ENCODE results near the gene BRAT1. TPM values are rescaled to one million over a fixed set of nuclear protein-coding genes. Genes with fewer than 3 reads are reported as not detected.

The BRAT1 gene
- polyA plus RNA-seq (2013, experiment 1 of 2) = 18.2 TPM
- 18.3 TPM for polyA plus RNA-seq (2013, experiment 2 of 2)

GRCh38 chr7:2555121-2556052, at the start of gene BRAT1:
Gene BRAT1 (minus strand): TSS chr7:2555524. CDS start chr7:2554431, 1,093 bp downstream.
- H2AK5ac ChIP-seq (ENCODE audit: low read length) = no peak within 1 kb of the TSS
- DNase-seq = peak; percentile 99
- H3K4me2 ChIP-seq (ENCODE audit: low read length) = peak within 1 kb of the TSS; percentile 97
- H4K5ac ChIP-seq (ENCODE audit: low read length) = no peak within 1 kb of the TSS
- peak within 1 kb of the TSS; percentile 9 for H2BK120ac ChIP-seq (ENCODE audit: low read depth, low read length)
- H3K4ac ChIP-seq (ENCODE audit: low read depth, low read length) = no peak within 1 kb of the TSS
- H3K79me2 ChIP-seq (ENCODE audit: control insufficient read depth, insufficient read depth, low read length) = peaks cover 11% of the 10 kb centered on the region
- no peaks in the 10 kb centered on the region for H3K27me3 ChIP-seq (ENCODE audit: insufficient read depth, low read length, poor library complexity)
- no CpG with 5 or more reads among the region's 79 CpGs for WGBS (ENCODE audit: extremely low coverage, insufficient coverage, low lambda C conversion rate)
- peak within 1 kb of the TSS; percentile 93 for H2BK5ac ChIP-seq (ENCODE audit: low read length)
- peaks cover 11% of the 10 kb centered on the region for H3K79me1 ChIP-seq (ENCODE audit: low read length)
- peak within 1 kb of the TSS; percentile 41 for H3K18ac ChIP-seq (ENCODE audit: low read length)
- H3K27ac ChIP-seq (ENCODE audit: low read depth, low read length) = peak within 1 kb of the TSS; percentile 95
- H3K36me3 ChIP-seq (ENCODE audit: control insufficient read depth, insufficient read depth, low read length) = no peaks in the 10 kb centered on the region
- no peaks in the 10 kb centered on the region for H3K4me1 ChIP-seq (ENCODE audit: control insufficient read depth, low read depth, low read length)
- H3K9ac ChIP-seq (ENCODE audit: low read length) = peak within 1 kb of the TSS; percentile 71
- no peak within 1 kb of the TSS for H3K23ac ChIP-seq (ENCODE audit: low read length)
- peak within 1 kb of the TSS; percentile 93 for H3K56ac ChIP-seq (ENCODE audit: low read length)
- H4K8ac ChIP-seq (ENCODE audit: low read depth, low read length) = no peak within 1 kb of the TSS
- no peak within 1 kb of the TSS for H2BK15ac ChIP-seq (replicated peaks; ENCODE audit: low read depth)
- H3K4me3 ChIP-seq (ENCODE audit: low read length) = peak within 1 kb of the TSS; percentile 64

- no peak overlapping the region for H3K4me3 ChIP-seq (ENCODE audit: low read length)
- no peaks in the 10 kb centered on the region for H3K27me3 ChIP-seq (ENCODE audit: insufficient read depth, low read length, poor library complexity)
- H3K4me2 ChIP-seq (ENCODE audit: low read length) = no peak overlapping the region
- H3K36me3 ChIP-seq (ENCODE audit: control insufficient read depth, insufficient read depth, low read length) = no peaks in the 10 kb centered on the region
- H3K56ac ChIP-seq (ENCODE audit: low read length) = no peak overlapping the region
- DNase-seq = no peak
- H4K5ac ChIP-seq (ENCODE audit: low read length) = no peak overlapping the region
- H3K79me2 ChIP-seq (ENCODE audit: control insufficient read depth, insufficient read depth, low read length) = no peaks in the 10 kb centered on the region
- H2BK5ac ChIP-seq (ENCODE audit: low read length) = no peak overlapping the region
- no CpG with 5 or more reads among the region's 29 CpGs for WGBS (ENCODE audit: extremely low coverage, insufficient coverage, low lambda C conversion rate)
- H3K4ac ChIP-seq (ENCODE audit: low read depth, low read length) = no peak overlapping the region
- H3K79me1 ChIP-seq (ENCODE audit: low read length) = no peaks in the 10 kb centered on the region
- H4K8ac ChIP-seq (ENCODE audit: low read depth, low read length) = no peak overlapping the region
- no peaks in the 10 kb centered on the region for H3K4me1 ChIP-seq (ENCODE audit: control insufficient read depth, low read depth, low read length)
- H3K9ac ChIP-seq (ENCODE audit: low read length) = no peak overlapping the region
- H2BK120ac ChIP-seq (ENCODE audit: low read depth, low read length) = no peak overlapping the region
- no peak overlapping the region for H3K27ac ChIP-seq (ENCODE audit: low read depth, low read length)
- H3K18ac ChIP-seq (ENCODE audit: low read length) = no peak overlapping the region
- H2AK5ac ChIP-seq (ENCODE audit: low read length) = no peak overlapping the region
- no peak overlapping the region for H2BK15ac ChIP-seq (replicated peaks; ENCODE audit: low read depth)
- no peak overlapping the region for H3K23ac ChIP-seq (ENCODE audit: low read length)
These were observed 49.4 kb upstream of the BRAT1 start for GRCh38 chr7:2604608-2605174.

GRCh38 chr7:2603044-2603965, 48.0 kb upstream of the BRAT1 start:
- no peaks in the 10 kb centered on the region for H3K36me3 ChIP-seq (ENCODE audit: control insufficient read depth, insufficient read depth, low read length)
- H3K27me3 ChIP-seq (ENCODE audit: insufficient read depth, low read length, poor library complexity) = no peaks in the 10 kb centered on the region
- WGBS (ENCODE audit: extremely low coverage, insufficient coverage, low lambda C conversion rate) = no CpG with 5 or more reads among the region's 35 CpGs
- H3K9ac ChIP-seq (ENCODE audit: low read length) = no peak overlapping the region
- H3K27ac ChIP-seq (ENCODE audit: low read depth, low read length) = no peak overlapping the region
- H3K79me1 ChIP-seq (ENCODE audit: low read length) = no peaks in the 10 kb centered on the region
- no peaks in the 10 kb centered on the region for H3K4me1 ChIP-seq (ENCODE audit: control insufficient read depth, low read depth, low read length)
- no peak overlapping the region for H4K8ac ChIP-seq (ENCODE audit: low read depth, low read length)
- H4K5ac ChIP-seq (ENCODE audit: low read length) = no peak overlapping the region
- H3K56ac ChIP-seq (ENCODE audit: low read length) = no peak overlapping the region
- no peak overlapping the region for H2AK5ac ChIP-seq (ENCODE audit: low read length)
- no peaks in the 10 kb centered on the region for H3K79me2 ChIP-seq (ENCODE audit: control insufficient read depth, insufficient read depth, low read length)
- H3K23ac ChIP-seq (ENCODE audit: low read length) = no peak overlapping the region
- no peak overlapping the region for H2BK5ac ChIP-seq (ENCODE audit: low read length)
- no peak overlapping the region for H3K4ac ChIP-seq (ENCODE audit: low read depth, low read length)
- no peak overlapping the region for H3K18ac ChIP-seq (ENCODE audit: low read length)
- no peak overlapping the region for H3K4me3 ChIP-seq (ENCODE audit: low read length)
- H2BK15ac ChIP-seq (replicated peaks; ENCODE audit: low read depth) = no peak overlapping the region
- H2BK120ac ChIP-seq (ENCODE audit: low read depth, low read length) = no peak overlapping the region
- DNase-seq = no peak
- H3K4me2 ChIP-seq (ENCODE audit: low read length) = no peak overlapping the region

DNA sequence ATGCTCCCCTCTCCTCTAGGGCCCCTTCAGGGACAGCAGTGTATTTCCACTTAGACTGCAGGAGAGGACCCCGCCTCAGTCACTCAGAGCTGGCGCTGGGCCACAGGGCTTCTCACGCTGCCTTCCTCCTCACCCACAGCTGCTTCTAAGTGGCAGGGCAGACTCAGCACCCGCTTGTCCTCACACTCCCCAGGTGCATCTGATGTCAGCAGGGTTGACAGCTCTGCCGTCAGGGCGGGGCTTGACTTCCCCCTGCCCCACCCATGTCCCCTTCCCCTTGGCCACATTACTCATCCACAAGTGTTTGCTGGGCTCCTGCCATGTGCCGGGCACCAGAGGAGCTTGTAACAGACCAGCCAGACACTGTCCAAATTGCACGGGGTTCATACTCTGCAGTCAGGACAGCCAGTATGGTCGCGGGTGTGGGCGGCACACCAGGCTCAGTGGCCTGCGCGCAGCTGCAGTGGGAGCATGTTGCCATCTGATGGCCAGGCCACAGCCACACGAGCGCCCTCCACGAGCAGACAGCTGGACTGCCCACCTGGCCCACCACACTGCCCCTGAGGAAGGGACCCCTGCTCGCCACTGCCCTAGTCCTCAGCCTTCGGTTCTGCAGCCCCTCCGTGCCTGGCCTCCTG, 47.2 kb upstream of the BRAT1 start:
- no peak for DNase-seq
- H3K79me2 ChIP-seq (ENCODE audit: control insufficient read depth, insufficient read depth, low read length) = no peaks in the 10 kb centered on the region
- no peak overlapping the region for H3K4me2 ChIP-seq (ENCODE audit: low read length)
- H2BK120ac ChIP-seq (ENCODE audit: low read depth, low read length) = no peak overlapping the region
- no peak overlapping the region for H4K8ac ChIP-seq (ENCODE audit: low read depth, low read length)
- no peak overlapping the region for H3K18ac ChIP-seq (ENCODE audit: low read length)
- H3K79me1 ChIP-seq (ENCODE audit: low read length) = no peaks in the 10 kb centered on the region
- no peak overlapping the region for H3K56ac ChIP-seq (ENCODE audit: low read length)
- no peak overlapping the region for H4K5ac ChIP-seq (ENCODE audit: low read length)
- H3K4me1 ChIP-seq (ENCODE audit: control insufficient read depth, low read depth, low read length) = no peaks in the 10 kb centered on the region
- WGBS (ENCODE audit: extremely low coverage, insufficient coverage, low lambda C conversion rate) = no CpG with 5 or more reads among the region's 19 CpGs
- H3K9ac ChIP-seq (ENCODE audit: low read length) = no peak overlapping the region
- no peak overlapping the region for H3K4me3 ChIP-seq (ENCODE audit: low read length)
- H2BK5ac ChIP-seq (ENCODE audit: low read length) = no peak overlapping the region
- H3K23ac ChIP-seq (ENCODE audit: low read length) = no peak overlapping the region
- no peak overlapping the region for H2AK5ac ChIP-seq (ENCODE audit: low read length)
- H3K4ac ChIP-seq (ENCODE audit: low read depth, low read length) = no peak overlapping the region
- no peaks in the 10 kb centered on the region for H3K36me3 ChIP-seq (ENCODE audit: control insufficient read depth, insufficient read depth, low read length)
- H2BK15ac ChIP-seq (replicated peaks; ENCODE audit: low read depth) = no peak overlapping the region
- H3K27me3 ChIP-seq (ENCODE audit: insufficient read depth, low read length, poor library complexity) = no peaks in the 10 kb centered on the region
- no peak overlapping the region for H3K27ac ChIP-seq (ENCODE audit: low read depth, low read length)

DNA sequence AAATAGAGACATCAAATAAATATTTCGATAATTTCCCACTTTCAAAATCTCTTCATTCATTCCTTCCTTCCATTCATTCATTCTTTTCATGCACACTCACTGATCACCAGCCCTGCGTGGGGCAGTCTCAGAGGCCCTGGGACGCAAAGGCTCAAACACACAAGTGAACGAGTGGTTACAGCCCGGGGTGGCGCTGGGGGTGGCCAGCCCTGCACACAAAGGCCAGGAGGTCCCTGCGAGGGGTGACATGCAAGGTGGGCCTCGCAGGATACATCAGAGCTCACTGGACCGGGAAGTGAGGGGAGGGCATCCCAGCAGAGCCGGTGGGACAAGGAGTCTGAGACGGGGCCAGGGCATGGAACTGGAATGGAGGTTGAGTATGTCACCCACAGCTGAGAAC, 46.6 kb upstream of the BRAT1 start:
- Histone ChIP-seq H2AK5ac (ENCODE audit: low read length) (no peak overlapping the region), H2BK5ac (ENCODE audit: low read length) (no peak overlapping the region), H3K27me3 (ENCODE audit: insufficient read depth, low read length, poor library complexity) (no peaks in the 10 kb centered on the region), H3K4me1 (ENCODE audit: control insufficient read depth, low read depth, low read length) (no peaks in the 10 kb centered on the region), H3K79me2 (ENCODE audit: control insufficient read depth, insufficient read depth, low read length) (no peaks in the 10 kb centered on the region), H3K4me2 (ENCODE audit: low read length) (no peak overlapping the region), H3K4ac (ENCODE audit: low read depth, low read length) (no peak overlapping the region), H3K18ac (ENCODE audit: low read length) (no peak overlapping the region), H3K23ac (ENCODE audit: low read length) (no peak overlapping the region), H3K9ac (ENCODE audit: low read length) (no peak overlapping the region), H4K5ac (ENCODE audit: low read length) (no peak overlapping the region), H3K4me3 (ENCODE audit: low read length) (no peak overlapping the region), H2BK120ac (ENCODE audit: low read depth, low read length) (no peak overlapping the region), H3K56ac (ENCODE audit: low read length) (no peak overlapping the region), H2BK15ac (replicated peaks; ENCODE audit: low read depth) (no peak overlapping the region), H3K79me1 (ENCODE audit: low read length) (no peaks in the 10 kb centered on the region), H3K27ac (ENCODE audit: low read depth, low read length) (no peak overlapping the region), H3K36me3 (ENCODE audit: control insufficient read depth, insufficient read depth, low read length) (no peaks in the 10 kb centered on the region), H4K8ac (ENCODE audit: low read depth, low read length) (no peak overlapping the region)
- WGBS (ENCODE audit: extremely low coverage, insufficient coverage, low lambda C conversion rate) = 100% methylated on average over 1 of the region's 11 CpGs
- no peak for DNase-seq
